GM19240 (cell line): ENCODE measurements around the gene EIF2A.

Experiments
- DNase-seq: peaks from one replicate; pipeline ENCODE4 v3.0.0; 2011; ENCODE audit warnings: low spot score; ENCODE audit not compliant: insufficient read length

Gene EIF2A

GRCh38 chr3:150635076-150635475, 88.5 kb downstream of the EIF2A start:
- DNase-seq = no peak

GRCh38 chr3:150635526-150635925, 88.9 kb downstream of the EIF2A start:
- DNase-seq = no peak
